MM.1S (cell line): ENCODE data around the gene ANKRD44.

Source experiments
- EZH2 ChIP-seq: fragments of 300-600 bp; sonication (generic); optimal IDR thresholded peaks from 2 replicates; pipeline ENCODE3; 2017; ENCODE audit warnings: low read depth, mild to moderate bottlenecking, antibody characterized with exemption, low read length, mixed read lengths
- EZH2phosphoT487 ChIP-seq: fragments of 300-600 bp; sonication (generic); IDR thresholded peaks from 2 replicates; pipeline ENCODE4 v1.6.1; 2018; ENCODE audit warnings: antibody characterized with exemption, low read length
- TF ChIP-seq, protein P1 (sequence below): fragments of 300-600 bp; sonication (generic); IDR thresholded peaks from 2 replicates; pipeline ENCODE4 v1.5.1; 2016; ENCODE audit warnings: antibody characterized with exemption, low read length, mixed read lengths

DNA sequence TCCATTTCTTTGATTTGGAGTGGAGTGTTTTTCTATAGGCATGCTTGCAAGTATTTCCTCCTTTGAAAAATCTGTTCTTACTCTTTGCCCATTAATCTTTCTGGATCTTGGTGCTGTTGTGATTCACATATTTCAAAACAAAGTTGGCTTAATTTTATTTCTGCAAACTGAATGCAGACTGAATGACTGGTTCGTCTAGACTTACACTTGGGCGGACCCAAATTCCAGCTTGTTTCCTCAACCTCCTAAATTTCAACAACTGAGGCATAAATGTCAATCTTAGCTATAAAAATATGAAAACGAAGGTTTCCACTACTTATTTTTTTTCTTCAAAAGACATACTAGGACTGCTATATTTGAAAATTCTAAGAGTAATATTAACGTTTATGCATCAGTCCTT is 59.0 kb downstream of the ANKRD44 start:
- TF ChIP-seq, protein P1, sequence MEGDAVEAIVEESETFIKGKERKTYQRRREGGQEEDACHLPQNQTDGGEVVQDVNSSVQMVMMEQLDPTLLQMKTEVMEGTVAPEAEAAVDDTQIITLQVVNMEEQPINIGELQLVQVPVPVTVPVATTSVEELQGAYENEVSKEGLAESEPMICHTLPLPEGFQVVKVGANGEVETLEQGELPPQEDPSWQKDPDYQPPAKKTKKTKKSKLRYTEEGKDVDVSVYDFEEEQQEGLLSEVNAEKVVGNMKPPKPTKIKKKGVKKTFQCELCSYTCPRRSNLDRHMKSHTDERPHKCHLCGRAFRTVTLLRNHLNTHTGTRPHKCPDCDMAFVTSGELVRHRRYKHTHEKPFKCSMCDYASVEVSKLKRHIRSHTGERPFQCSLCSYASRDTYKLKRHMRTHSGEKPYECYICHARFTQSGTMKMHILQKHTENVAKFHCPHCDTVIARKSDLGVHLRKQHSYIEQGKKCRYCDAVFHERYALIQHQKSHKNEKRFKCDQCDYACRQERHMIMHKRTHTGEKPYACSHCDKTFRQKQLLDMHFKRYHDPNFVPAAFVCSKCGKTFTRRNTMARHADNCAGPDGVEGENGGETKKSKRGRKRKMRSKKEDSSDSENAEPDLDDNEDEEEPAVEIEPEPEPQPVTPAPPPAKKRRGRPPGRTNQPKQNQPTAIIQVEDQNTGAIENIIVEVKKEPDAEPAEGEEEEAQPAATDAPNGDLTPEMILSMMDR: no peak
- no peak for TF ChIP-seq EZH2
- TF ChIP-seq EZH2phosphoT487: no peak
